Measurements from ENCODE around the gene CREBBP. TPM values are rescaled to one million over a fixed set of nuclear protein-coding genes. Genes with fewer than 3 reads are reported as not detected.

The CREBBP gene
- total RNA-seq, 1 experiment from 2014 or later, result 26.4 TPM

DNA sequence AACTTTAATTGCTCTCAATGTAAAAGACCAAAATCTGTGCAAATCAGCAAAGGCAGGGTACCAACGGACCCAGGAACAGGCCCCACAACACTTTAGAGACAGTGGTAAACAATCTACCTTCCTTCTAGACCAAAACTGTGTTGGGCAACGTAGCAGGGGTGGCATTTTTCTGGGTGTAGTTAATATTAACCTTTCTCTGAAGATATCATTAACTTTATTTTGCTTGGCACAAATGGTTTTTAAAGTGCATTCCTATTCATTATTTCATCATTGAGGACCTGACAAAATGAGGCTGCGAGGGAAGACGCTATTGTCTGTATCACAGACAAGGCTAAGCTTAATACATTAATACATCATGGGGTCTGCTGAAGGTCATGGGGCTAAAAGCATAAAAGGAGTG lies 125.3 kb downstream of the CREBBP start:
- Histone ChIP-seq H3K4me3 (ENCODE audit: low read length) (no peak overlapping the region), H3K27me3 (ENCODE audit: low read length) (no peaks in the 10 kb centered on the region), H2AFZ (ENCODE audit: low read length) (no peak overlapping the region), H3K9ac (ENCODE audit: low read length) (no peak overlapping the region), H4K20me1 (ENCODE audit: insufficient read depth, low read depth, low read length) (no peaks in the 10 kb centered on the region), H3K27ac (ENCODE audit: low read length) (no peak overlapping the region), H3K79me2 (ENCODE audit: low read length) (peaks cover 38% of the 10 kb centered on the region), H3K4me1 (ENCODE audit: low read length) (no peaks in the 10 kb centered on the region), H3K9me2 (replicated peaks; ENCODE audit: insufficient read depth, low read length) (no peaks in the 10 kb centered on the region), H3K4me2 (ENCODE audit: low read depth, low read length, poor library complexity, severe bottlenecking) (no peak overlapping the region), H3K9me3 (ENCODE audit: low read length) (no peaks in the 10 kb centered on the region), H3K36me3 (ENCODE audit: insufficient read depth, low read length) (peaks cover 29% of the 10 kb centered on the region; the same call in 1 of the 2 replicates)
- no peak for DNase-seq

DNA sequence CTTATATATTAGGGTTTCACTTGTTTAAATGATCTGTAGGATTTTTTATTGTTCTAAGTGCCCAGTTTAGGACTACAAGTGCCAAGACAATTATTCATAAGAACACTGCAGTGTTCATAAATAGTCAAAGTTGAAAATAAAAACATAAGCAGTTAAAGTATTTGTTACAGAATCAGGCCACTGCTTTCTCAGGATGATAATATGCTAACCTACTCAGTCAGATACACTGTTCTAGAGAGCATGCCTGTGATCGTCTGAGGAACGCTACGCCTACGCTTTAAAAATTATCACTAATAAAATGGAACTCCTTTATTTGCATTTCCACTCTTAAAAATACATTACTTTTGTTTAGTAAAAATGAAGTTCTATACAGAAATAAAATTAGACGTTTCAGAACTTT lies 125.7 kb downstream of the CREBBP start:
- no peaks in the 10 kb centered on the region for H4K20me1 ChIP-seq (ENCODE audit: insufficient read depth, low read depth, low read length)

DNA sequence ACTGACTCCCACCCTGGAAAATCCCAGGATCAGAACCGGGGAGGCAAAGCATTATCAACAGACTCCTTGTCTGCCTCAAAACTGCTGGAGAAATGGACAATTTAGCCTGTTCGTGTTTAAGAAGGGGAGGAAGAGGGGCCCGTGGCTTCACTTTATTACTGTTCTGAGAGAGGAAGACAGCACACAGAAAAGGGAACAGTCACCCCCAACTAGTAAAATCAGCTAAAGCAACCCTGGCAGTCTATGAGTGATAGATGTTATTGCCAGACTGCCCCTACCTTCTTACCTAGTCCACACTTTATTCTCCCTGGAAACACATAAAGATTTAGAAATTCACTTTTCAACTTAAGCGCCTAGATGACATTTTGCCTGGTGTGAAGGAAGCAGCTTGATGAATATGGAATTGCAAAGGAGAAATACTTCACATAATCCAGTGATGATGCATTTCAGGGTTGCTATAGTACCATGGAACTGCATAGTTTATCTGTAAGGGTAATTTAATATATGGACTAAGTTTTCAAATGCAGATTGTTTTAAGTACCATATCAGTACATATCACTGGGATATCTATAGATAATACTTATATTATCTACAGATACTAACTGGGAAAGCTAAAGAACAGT lies 126.3 kb downstream of the CREBBP start:
- Histone ChIP-seq H3K79me2 (ENCODE audit: low read length) (peaks cover 38% of the 10 kb centered on the region), H3K4me3 (ENCODE audit: low read length) (no peak overlapping the region), H3K27ac (ENCODE audit: low read length) (no peak overlapping the region), H3K27me3 (ENCODE audit: low read length) (no peaks in the 10 kb centered on the region), H2AFZ (ENCODE audit: low read length) (no peak overlapping the region), H3K9ac (ENCODE audit: low read length) (no peak overlapping the region), H3K4me1 (ENCODE audit: low read length) (no peaks in the 10 kb centered on the region), H3K4me2 (ENCODE audit: low read depth, low read length, poor library complexity, severe bottlenecking) (no peak overlapping the region), H3K9me2 (replicated peaks; ENCODE audit: insufficient read depth, low read length) (no peaks in the 10 kb centered on the region), H4K20me1 (ENCODE audit: insufficient read depth, low read depth, low read length) (no peaks in the 10 kb centered on the region), H3K36me3 (ENCODE audit: insufficient read depth, low read length) (peaks cover 36% of the 10 kb centered on the region; the same call in 1 of the 2 replicates), H3K9me3 (ENCODE audit: low read length) (no peaks in the 10 kb centered on the region)
- no peak for DNase-seq

More for the DNA sequence above, 125.7 kb downstream of the CREBBP start:
- no peaks in the 10 kb centered on the region for H3K9me2 ChIP-seq (replicated peaks; ENCODE audit: insufficient read depth, low read length)
- H3K4me1 ChIP-seq (ENCODE audit: low read length), result no peaks in the 10 kb centered on the region
- no peak for DNase-seq
- no peak overlapping the region for H3K9ac ChIP-seq (ENCODE audit: low read length)
- no peak overlapping the region for H2AFZ ChIP-seq (ENCODE audit: low read length)
- no peaks in the 10 kb centered on the region for H3K27me3 ChIP-seq (ENCODE audit: low read length)
- no peak overlapping the region for H3K4me2 ChIP-seq (ENCODE audit: low read depth, low read length, poor library complexity, severe bottlenecking)
- H3K9me3 ChIP-seq (ENCODE audit: low read length), result no peaks in the 10 kb centered on the region
- no peak overlapping the region for H3K27ac ChIP-seq (ENCODE audit: low read length)
- H3K36me3 ChIP-seq (ENCODE audit: insufficient read depth, low read length), result peaks cover 30% of the 10 kb centered on the region; the same call in 1 of the 2 replicates
- H3K4me3 ChIP-seq (ENCODE audit: low read length), result no peak overlapping the region
- H3K79me2 ChIP-seq (ENCODE audit: low read length), result peaks cover 38% of the 10 kb centered on the region

DNA sequence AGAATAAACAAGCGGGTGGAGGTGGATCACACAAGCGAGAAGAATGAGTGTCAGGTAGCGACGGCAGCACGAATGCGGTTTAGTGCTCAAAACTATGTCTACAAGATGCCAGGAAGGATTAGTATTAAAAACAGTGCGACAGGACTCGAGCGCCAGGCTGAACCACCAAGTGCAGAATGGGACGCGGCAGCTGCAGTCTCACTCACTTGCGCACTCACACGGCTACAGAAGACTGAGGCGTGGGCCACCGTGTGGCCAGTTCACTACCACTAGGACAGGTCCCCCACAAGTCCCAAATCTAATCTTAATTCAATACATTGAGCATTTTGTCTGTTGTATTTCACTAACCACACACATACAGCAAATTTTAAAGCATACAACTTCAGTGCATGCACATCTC lies 127.5 kb downstream of the CREBBP start:
- Histone ChIP-seq H2AFZ (ENCODE audit: low read length) (no peak overlapping the region), H3K9ac (ENCODE audit: low read length) (no peak overlapping the region), H3K4me3 (ENCODE audit: low read length) (no peak overlapping the region), H3K4me2 (ENCODE audit: low read depth, low read length, poor library complexity, severe bottlenecking) (no peak overlapping the region), H3K9me2 (replicated peaks; ENCODE audit: insufficient read depth, low read length) (no peaks in the 10 kb centered on the region), H4K20me1 (ENCODE audit: insufficient read depth, low read depth, low read length) (no peaks in the 10 kb centered on the region), H3K79me2 (ENCODE audit: low read length) (peaks cover 38% of the 10 kb centered on the region), H3K27me3 (ENCODE audit: low read length) (no peaks in the 10 kb centered on the region), H3K9me3 (ENCODE audit: low read length) (no peaks in the 10 kb centered on the region), H3K36me3 (ENCODE audit: insufficient read depth, low read length) (peaks cover 36% of the 10 kb centered on the region; the same call in 1 of the 2 replicates), H3K27ac (ENCODE audit: low read length) (no peak overlapping the region), H3K4me1 (ENCODE audit: low read length) (no peaks in the 10 kb centered on the region)
- no peak for DNase-seq

DNA sequence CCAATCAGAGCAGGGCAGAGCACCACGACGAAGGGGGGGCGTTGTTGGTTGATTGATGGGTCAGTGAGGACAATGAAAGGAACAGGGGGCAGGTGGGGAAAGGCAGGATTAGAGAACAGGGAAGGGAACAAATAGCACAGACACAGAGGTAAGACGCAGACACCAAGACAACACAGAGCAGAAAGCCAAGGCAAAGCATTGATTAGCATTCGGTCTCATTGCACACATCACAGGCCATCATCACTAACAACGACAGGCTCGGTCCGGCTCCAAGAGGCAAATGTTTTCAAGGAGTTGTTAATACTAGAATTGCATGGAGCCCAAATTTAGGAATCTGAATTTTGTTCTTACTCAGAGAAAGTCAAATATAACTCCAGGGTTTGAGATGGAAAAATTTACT lies 128.6 kb downstream of the CREBBP start:
- no peaks in the 10 kb centered on the region for H3K9me3 ChIP-seq (ENCODE audit: low read length)
- H3K36me3 ChIP-seq (ENCODE audit: insufficient read depth, low read length), result peaks cover 32% of the 10 kb centered on the region; the same call in 1 of the 2 replicates
- no peaks in the 10 kb centered on the region for H3K4me1 ChIP-seq (ENCODE audit: low read length)
- no peak overlapping the region for H3K4me2 ChIP-seq (ENCODE audit: low read depth, low read length, poor library complexity, severe bottlenecking)
- DNase-seq, result no peak
- no peaks in the 10 kb centered on the region for H4K20me1 ChIP-seq (ENCODE audit: insufficient read depth, low read depth, low read length)
- H3K27me3 ChIP-seq (ENCODE audit: low read length), result no peaks in the 10 kb centered on the region
- no peaks in the 10 kb centered on the region for H3K9me2 ChIP-seq (replicated peaks; ENCODE audit: insufficient read depth, low read length)
- no peak overlapping the region for H3K9ac ChIP-seq (ENCODE audit: low read length)
- H3K27ac ChIP-seq (ENCODE audit: low read length), result no peak overlapping the region
- no peak overlapping the region for H3K4me3 ChIP-seq (ENCODE audit: low read length)
- no peak overlapping the region for H2AFZ ChIP-seq (ENCODE audit: low read length)
- H3K79me2 ChIP-seq (ENCODE audit: low read length), result peaks cover 38% of the 10 kb centered on the region

DNA sequence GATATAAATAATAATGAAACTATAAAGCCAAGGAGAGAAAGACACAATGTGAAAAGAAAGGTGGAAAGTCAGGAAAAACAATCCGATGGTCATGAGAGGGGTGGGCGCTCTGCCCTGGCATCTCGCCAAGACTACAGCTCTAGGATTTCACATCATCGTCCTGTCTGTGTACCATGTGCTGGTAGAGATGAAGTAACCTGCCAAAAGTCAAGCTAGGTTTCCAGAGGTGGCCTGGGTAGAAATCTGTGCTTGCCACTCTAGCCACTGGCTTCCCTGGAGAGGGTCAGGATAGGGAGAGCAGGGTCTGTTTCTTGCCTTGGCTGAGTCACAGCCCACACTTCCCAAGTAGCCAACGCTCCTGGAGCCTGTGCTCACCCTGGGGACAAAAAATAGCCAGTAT lies 132.2 kb downstream of the CREBBP start:
- no peaks in the 10 kb centered on the region for H3K9me2 ChIP-seq (replicated peaks; ENCODE audit: insufficient read depth, low read length)
- no peak overlapping the region for H3K4me2 ChIP-seq (ENCODE audit: low read depth, low read length, poor library complexity, severe bottlenecking)
- no peaks in the 10 kb centered on the region for H3K4me1 ChIP-seq (ENCODE audit: low read length)
- no peak for DNase-seq
- peaks cover 19% of the 10 kb centered on the region for H3K79me2 ChIP-seq (ENCODE audit: low read length)
- no peaks in the 10 kb centered on the region for H4K20me1 ChIP-seq (ENCODE audit: insufficient read depth, low read depth, low read length)
- no peak overlapping the region for H3K27ac ChIP-seq (ENCODE audit: low read length)
- no peak overlapping the region for H2AFZ ChIP-seq (ENCODE audit: low read length)
- H3K4me3 ChIP-seq (ENCODE audit: low read length), result no peak overlapping the region
- H3K36me3 ChIP-seq (ENCODE audit: insufficient read depth, low read length), result peaks cover 20% of the 10 kb centered on the region; the same call in 1 of the 2 replicates
- no peaks in the 10 kb centered on the region for H3K27me3 ChIP-seq (ENCODE audit: low read length)
- H3K9ac ChIP-seq (ENCODE audit: low read length), result no peak overlapping the region
- no peaks in the 10 kb centered on the region for H3K9me3 ChIP-seq (ENCODE audit: low read length)

DNA sequence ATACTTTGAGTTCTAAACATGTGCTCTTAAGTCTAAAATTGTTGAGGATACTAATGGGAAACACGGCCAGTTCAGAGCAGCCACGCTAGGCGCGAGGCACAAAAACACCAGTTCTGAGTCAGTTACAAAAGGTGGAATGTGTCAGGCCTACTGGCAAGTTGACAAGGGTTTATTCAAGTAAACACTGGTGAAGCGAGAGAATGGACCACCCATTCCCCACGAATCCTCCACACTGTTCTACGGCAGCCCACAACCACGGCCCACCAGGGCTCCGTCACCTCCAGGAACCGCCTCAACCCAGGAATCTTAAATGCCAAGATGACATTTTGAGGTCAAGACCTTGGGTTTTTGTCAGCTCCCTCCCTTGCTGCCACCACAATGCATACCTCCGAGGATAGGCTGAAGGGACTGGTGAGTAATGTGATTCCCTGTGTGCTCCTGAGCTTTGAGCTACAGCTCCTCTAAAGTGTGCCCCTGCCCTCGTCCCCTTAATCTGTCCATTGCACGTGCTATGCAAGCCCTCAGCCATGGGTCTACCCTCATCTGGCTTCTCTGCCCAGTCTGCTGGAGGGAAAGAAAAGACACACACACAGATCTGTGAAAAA lies 134.7 kb downstream of the CREBBP start:
- peaks cover 23% of the 10 kb centered on the region; the same call in 1 of the 2 replicates for H3K36me3 ChIP-seq (ENCODE audit: insufficient read depth, low read length)
- no peak overlapping the region for H3K27ac ChIP-seq (ENCODE audit: low read length)
- H3K79me2 ChIP-seq (ENCODE audit: low read length), result no peaks in the 10 kb centered on the region
- no peak overlapping the region for H3K4me2 ChIP-seq (ENCODE audit: low read depth, low read length, poor library complexity, severe bottlenecking)
- H2AFZ ChIP-seq (ENCODE audit: low read length), result no peak overlapping the region
- no peaks in the 10 kb centered on the region for H3K9me2 ChIP-seq (replicated peaks; ENCODE audit: insufficient read depth, low read length)
- H3K27me3 ChIP-seq (ENCODE audit: low read length), result no peaks in the 10 kb centered on the region
- H3K4me1 ChIP-seq (ENCODE audit: low read length), result no peaks in the 10 kb centered on the region
- no peak for DNase-seq
- H3K9ac ChIP-seq (ENCODE audit: low read length), result no peak overlapping the region
- H3K9me3 ChIP-seq (ENCODE audit: low read length), result no peaks in the 10 kb centered on the region
- no peak overlapping the region for H3K4me3 ChIP-seq (ENCODE audit: low read length)
- H4K20me1 ChIP-seq (ENCODE audit: insufficient read depth, low read depth, low read length), result 0 out of 2 replicates have a peak, but pooled peaks cover 2% of the 10 kb centered on the region

DNA sequence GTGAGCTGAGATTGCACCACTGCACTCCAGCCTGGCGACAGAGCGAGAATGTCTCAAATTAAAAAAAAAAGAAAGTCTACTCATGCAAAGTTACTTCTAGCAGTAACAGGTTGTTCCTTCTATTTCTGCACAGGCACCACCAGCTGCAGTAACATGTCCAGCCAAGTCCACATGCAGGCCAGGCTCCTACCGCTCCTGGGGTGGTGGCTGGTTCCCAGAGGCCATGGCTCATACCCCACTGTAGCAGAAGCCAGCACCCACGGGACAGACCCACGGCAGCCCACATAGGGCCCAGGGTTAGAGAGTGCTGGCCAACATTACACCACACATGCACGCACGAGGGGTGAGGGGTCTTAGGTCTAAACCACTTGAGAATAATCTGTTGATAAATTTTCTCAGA lies 136.5 kb downstream of the CREBBP start:
- Histone ChIP-seq H3K9me2 (replicated peaks; ENCODE audit: insufficient read depth, low read length) (no peaks in the 10 kb centered on the region), H3K4me2 (ENCODE audit: low read depth, low read length, poor library complexity, severe bottlenecking) (no peak overlapping the region), H4K20me1 (ENCODE audit: insufficient read depth, low read depth, low read length) (0 out of 2 replicates have a peak, but pooled peaks cover 2% of the 10 kb centered on the region), H3K79me2 (ENCODE audit: low read length) (no peaks in the 10 kb centered on the region), H3K27me3 (ENCODE audit: low read length) (no peaks in the 10 kb centered on the region), H3K9ac (ENCODE audit: low read length) (no peak overlapping the region), H2AFZ (ENCODE audit: low read length) (no peak overlapping the region), H3K36me3 (ENCODE audit: insufficient read depth, low read length) (peaks cover 24% of the 10 kb centered on the region; the same call in 1 of the 2 replicates), H3K4me1 (ENCODE audit: low read length) (no peaks in the 10 kb centered on the region), H3K9me3 (ENCODE audit: low read length) (no peaks in the 10 kb centered on the region), H3K27ac (ENCODE audit: low read length) (no peak overlapping the region), H3K4me3 (ENCODE audit: low read length) (no peak overlapping the region)
- no peak for DNase-seq

Data from Karpas-422 (cell line).